Lower lobe of right lung (tissue), 2 donors: ENCODE results near the gene NBL1. TPM values are rescaled to one million over a fixed set of nuclear protein-coding genes. Genes with fewer than 3 reads are reported as not detected.
"Not testable (repeated sequence)": the region's sequence is repeated elsewhere in the genome, so short reads cannot be mapped to it uniquely, and the experiment has no call there.

Experiments used
- ATAC-seq, 2 donors: fragments of 200-7000 bp; cut with Tn5 transposase; one replicate each; pipeline ENCODE4 v1.9.1; 2020 to 2022; ENCODE audit warnings: mild to moderate bottlenecking in 2 of 2, moderate library complexity in 2 of 2
- DNase-seq: peaks from one replicate; pipeline ENCODE4 v3.0.0-alpha.2; 2020
- H3K27ac ChIP-seq: fragments of 200-600 bp; one replicate; pipeline ENCODE4 v1.8.0; 2022
- H3K27me3 ChIP-seq: fragments of 200-600 bp; one replicate; pipeline ENCODE4 v1.8.0; 2022; ENCODE audit warnings: low read depth
- H3K36me3 ChIP-seq: fragments of 200-600 bp; one replicate; pipeline ENCODE4 v1.8.0; 2022; ENCODE audit warnings: mild to moderate bottlenecking
- H3K4me1 ChIP-seq: fragments of 200-600 bp; one replicate; pipeline ENCODE4 v1.8.0; 2022
- H3K4me3 ChIP-seq: fragments of 200-600 bp; one replicate; pipeline ENCODE4 v1.8.0; 2022; ENCODE audit warnings: mild to moderate bottlenecking
- H3K9me3 ChIP-seq: fragments of 200-600 bp; one replicate; pipeline ENCODE4 v1.8.0; 2022
- CTCF ChIP-seq: fragments of 200-600 bp; IDR thresholded peaks from one replicate; pipeline ENCODE4 v1.8.0; 2022; ENCODE audit warnings: antibody characterized with exemption, mild to moderate bottlenecking
- intact Hi-C: fragments of 100-400 bp; cut with DNase I; formaldehyde crosslinking; loops from one replicate; pipeline ENCODE4 v1.11.0; 2022
- total RNA-seq: library from RNA; stranded (reverse); fragmentation: NEBNext Ultra II Directional; extraction: Animal tissue kit (Norgen Biotek cat#: 25700); gene quantifications from one replicate; pipeline ENCODE4 v1.2.1, GENCODE V29; 2021
- donor health status: DM: no; HTN: yes; CAD: no; lungs with severe emphysema.

Gene NBL1
- total RNA-seq, 1 donor from 2014 or later: 126 TPM

GRCh38 chr1:19622204-19622603 is 21.9 kb upstream of the NBL1 start:
- intact Hi-C loops: no loop called here
- ATAC-seq (no peak), DNase-seq (no peak)
- no peaks in the 10 kb centered on the region for H3K4me1 ChIP-seq
- no peaks in the 10 kb centered on the region for H3K9me3 ChIP-seq
- TF ChIP-seq CTCF: no peak
- no peak overlapping the region for H3K4me3 ChIP-seq
- no peaks in the 10 kb centered on the region for H3K27me3 ChIP-seq
- H3K27ac ChIP-seq: no peak overlapping the region
- H3K36me3 ChIP-seq: peaks cover 39% of the 10 kb centered on the region

- no peak for TF ChIP-seq CTCF
- H3K36me3 ChIP-seq: peaks cover 51% of the 10 kb centered on the region
- no peak overlapping the region for H3K4me3 ChIP-seq
- no peak for ATAC-seq
- no peak for DNase-seq
- no peaks in the 10 kb centered on the region for H3K4me1 ChIP-seq
- no peak overlapping the region for H3K27ac ChIP-seq
- intact Hi-C loops: no loop called here
- no peaks in the 10 kb centered on the region for H3K27me3 ChIP-seq
- no peaks in the 10 kb centered on the region for H3K9me3 ChIP-seq
These were observed 20.6 kb upstream of the NBL1 start for GRCh38 chr1:19623523-19623922.

- H3K9me3 ChIP-seq: no peaks in the 10 kb centered on the region
- H3K4me1 ChIP-seq: no peaks in the 10 kb centered on the region
- no peak for ATAC-seq
- H3K27ac ChIP-seq: no peak overlapping the region
- no peak for DNase-seq
- intact Hi-C loops: no loop called here
- H3K27me3 ChIP-seq: no peaks in the 10 kb centered on the region
- H3K4me3 ChIP-seq: no peak overlapping the region
- no peak for TF ChIP-seq CTCF
- H3K36me3 ChIP-seq: peaks cover 51% of the 10 kb centered on the region
These were observed 18.7 kb upstream of the NBL1 start for GRCh38 chr1:19625291-19625937.

GRCh38 chr1:19628879-19629278 is 15.2 kb upstream of the NBL1 start:
- H3K36me3 ChIP-seq: peaks cover 46% of the 10 kb centered on the region
- H3K4me1 ChIP-seq: no peaks in the 10 kb centered on the region
- H3K27ac ChIP-seq: no peak overlapping the region
- H3K27me3 ChIP-seq: no peaks in the 10 kb centered on the region
- ATAC-seq (peak; percentile 57 to 72), DNase-seq (no peak)
- no peaks in the 10 kb centered on the region for H3K9me3 ChIP-seq
- intact Hi-C loops: no loop called here
- TF ChIP-seq CTCF: no peak
- H3K4me3 ChIP-seq: no peak overlapping the region

- H3K27ac ChIP-seq: no peak overlapping the region
- TF ChIP-seq CTCF: no peak
- intact Hi-C loops: no loop called here
- no peaks in the 10 kb centered on the region for H3K9me3 ChIP-seq
- H3K4me3 ChIP-seq: no peak overlapping the region
- H3K27me3 ChIP-seq: no peaks in the 10 kb centered on the region
- DNase-seq: no peak
- no peaks in the 10 kb centered on the region for H3K4me1 ChIP-seq
- no peak for ATAC-seq
- peaks cover 41% of the 10 kb centered on the region for H3K36me3 ChIP-seq
These were observed 14.8 kb upstream of the NBL1 start for GRCh38 chr1:19629357-19629756.

- H3K36me3 ChIP-seq: peaks cover 32% of the 10 kb centered on the region
- ATAC-seq, intact Hi-C loops, H3K4me1 ChIP-seq, H3K4me3 ChIP-seq, H3K9me3 ChIP-seq, H3K27ac ChIP-seq, DNase-seq, H3K27me3 ChIP-seq: not testable (repeated sequence)
These were observed 13.9 kb upstream of the NBL1 start for GRCh38 chr1:19630192-19630591.
